Neural crest cell (in vitro differentiated cells): ENCODE results near the gene FBLN5. TPM values are rescaled to one million over a fixed set of nuclear protein-coding genes. Genes with fewer than 3 reads are reported as not detected.

Source experiments
- DNase-seq: peaks from one replicate; pipeline ENCODE4 v3.0.0; 2021; ENCODE audit warnings: low read depth, mixed read lengths, low spot score
- H3K27ac Mint-ChIP-seq: one replicate; pipeline ENCODE4 v1.8.0; 2021; ENCODE audit warnings: mild to moderate bottlenecking, mixed read lengths; ENCODE audit not compliant: unreplicated experiment
- H3K27me3 Mint-ChIP-seq: 2 replicates; pipeline ENCODE4 v1.8.0; 2021; ENCODE audit warnings: low read depth, mild to moderate bottlenecking, mixed read lengths
- H3K36me3 Mint-ChIP-seq: 2 replicates; pipeline ENCODE4 v1.8.0; 2021; ENCODE audit warnings: low read depth, mild to moderate bottlenecking, mixed read lengths
- H3K4me1 Mint-ChIP-seq: 2 replicates; pipeline ENCODE4 v1.8.0; 2021; ENCODE audit warnings: mixed read lengths
- H3K4me3 Mint-ChIP-seq: one replicate; pipeline ENCODE4 v1.8.0; 2021; ENCODE audit warnings: mild to moderate bottlenecking, mixed read lengths
- H3K9me3 Mint-ChIP-seq: 2 replicates; pipeline ENCODE4 v1.8.0; 2021; ENCODE audit warnings: mixed read lengths
- total RNA-seq: library from RNA; stranded (reverse); gene quantifications from 2 replicates; pipeline ENCODE4 v1.2.1, GENCODE V29; 2021
- TF ChIP-seq, protein P1 (sequence below): fragments of 200-600 bp; sonication (generic); conservative IDR thresholded peaks from 2 replicates; pipeline ENCODE4 v1.5.0; 2021; ENCODE audit warnings: antibody characterized with exemption, mild to moderate bottlenecking

Gene FBLN5
- total RNA-seq, 1 donor from 2014 or later = 1.0 TPM

DNA sequence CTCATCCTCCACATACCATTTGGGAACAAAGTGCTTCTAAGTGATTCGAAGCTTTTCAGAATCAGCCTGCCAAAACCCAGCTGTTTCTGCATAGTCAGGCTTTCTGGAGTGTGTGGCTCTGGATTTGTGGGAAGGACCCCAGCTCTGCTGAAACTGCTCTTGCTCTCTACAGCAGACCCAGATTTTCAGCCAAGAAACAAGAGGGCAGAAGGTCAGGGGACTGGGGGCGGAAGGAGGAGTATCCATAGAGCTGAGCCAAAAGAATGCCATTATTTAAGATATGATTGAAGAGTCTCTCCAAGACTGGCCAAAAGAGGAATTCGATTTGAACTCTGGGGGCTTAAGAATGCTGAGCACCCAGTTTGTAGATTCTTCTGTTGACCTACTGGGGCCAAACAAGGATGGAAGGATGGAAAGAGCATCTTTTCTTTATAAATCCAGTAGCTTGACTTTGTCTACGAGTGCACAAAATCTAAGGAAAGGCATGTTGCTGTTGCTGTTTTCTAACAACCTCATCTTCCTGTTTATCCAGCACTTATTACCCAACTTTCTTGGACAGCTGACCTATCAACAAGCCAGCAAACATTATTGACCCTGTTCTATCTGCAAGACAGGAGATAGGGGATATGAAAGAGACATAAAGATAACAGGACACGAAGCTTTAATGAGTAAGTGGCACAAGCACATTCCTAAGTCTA, 29.2 kb downstream of the FBLN5 start:
- Mint-ChIP-seq H3K9me3 (peaks cover 2% of the 10 kb centered on the region), H3K4me3 (no peak overlapping the region), H3K4me1 (peaks cover 7% of the 10 kb centered on the region), H3K27me3 (no peaks in the 10 kb centered on the region), H3K36me3 (no peaks in the 10 kb centered on the region), H3K27ac (no peak overlapping the region)
- TF ChIP-seq, protein P1, sequence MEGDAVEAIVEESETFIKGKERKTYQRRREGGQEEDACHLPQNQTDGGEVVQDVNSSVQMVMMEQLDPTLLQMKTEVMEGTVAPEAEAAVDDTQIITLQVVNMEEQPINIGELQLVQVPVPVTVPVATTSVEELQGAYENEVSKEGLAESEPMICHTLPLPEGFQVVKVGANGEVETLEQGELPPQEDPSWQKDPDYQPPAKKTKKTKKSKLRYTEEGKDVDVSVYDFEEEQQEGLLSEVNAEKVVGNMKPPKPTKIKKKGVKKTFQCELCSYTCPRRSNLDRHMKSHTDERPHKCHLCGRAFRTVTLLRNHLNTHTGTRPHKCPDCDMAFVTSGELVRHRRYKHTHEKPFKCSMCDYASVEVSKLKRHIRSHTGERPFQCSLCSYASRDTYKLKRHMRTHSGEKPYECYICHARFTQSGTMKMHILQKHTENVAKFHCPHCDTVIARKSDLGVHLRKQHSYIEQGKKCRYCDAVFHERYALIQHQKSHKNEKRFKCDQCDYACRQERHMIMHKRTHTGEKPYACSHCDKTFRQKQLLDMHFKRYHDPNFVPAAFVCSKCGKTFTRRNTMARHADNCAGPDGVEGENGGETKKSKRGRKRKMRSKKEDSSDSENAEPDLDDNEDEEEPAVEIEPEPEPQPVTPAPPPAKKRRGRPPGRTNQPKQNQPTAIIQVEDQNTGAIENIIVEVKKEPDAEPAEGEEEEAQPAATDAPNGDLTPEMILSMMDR = no peak
- DNase-seq = no peak

DNA sequence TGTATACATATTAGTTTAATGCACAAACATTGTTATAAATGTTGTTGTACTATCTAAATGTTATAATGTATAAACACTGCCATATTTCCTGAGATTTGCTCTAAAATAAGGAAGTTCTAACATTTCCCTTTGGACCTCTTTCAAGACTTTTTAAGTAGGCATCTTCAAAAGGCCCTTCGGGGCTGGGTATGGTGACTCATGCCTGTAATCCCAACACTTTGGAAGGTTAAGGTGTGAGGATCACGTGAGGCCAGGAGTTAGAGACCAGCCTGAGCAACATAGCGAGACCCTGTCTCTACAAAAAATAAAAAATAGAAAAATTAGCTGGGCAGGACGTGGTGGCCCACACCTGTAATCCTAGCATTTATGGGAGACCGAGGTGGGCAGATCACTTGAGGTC, 35.5 kb downstream of the FBLN5 start:
- Mint-ChIP-seq H3K36me3 (no peaks in the 10 kb centered on the region), H3K4me1 (peaks cover 6% of the 10 kb centered on the region), H3K4me3 (no peak overlapping the region), H3K27me3 (no peaks in the 10 kb centered on the region), H3K27ac (no peak overlapping the region), H3K9me3 (peaks cover 2% of the 10 kb centered on the region)
- TF ChIP-seq, protein P1 = no peak
- no peak for DNase-seq

DNA sequence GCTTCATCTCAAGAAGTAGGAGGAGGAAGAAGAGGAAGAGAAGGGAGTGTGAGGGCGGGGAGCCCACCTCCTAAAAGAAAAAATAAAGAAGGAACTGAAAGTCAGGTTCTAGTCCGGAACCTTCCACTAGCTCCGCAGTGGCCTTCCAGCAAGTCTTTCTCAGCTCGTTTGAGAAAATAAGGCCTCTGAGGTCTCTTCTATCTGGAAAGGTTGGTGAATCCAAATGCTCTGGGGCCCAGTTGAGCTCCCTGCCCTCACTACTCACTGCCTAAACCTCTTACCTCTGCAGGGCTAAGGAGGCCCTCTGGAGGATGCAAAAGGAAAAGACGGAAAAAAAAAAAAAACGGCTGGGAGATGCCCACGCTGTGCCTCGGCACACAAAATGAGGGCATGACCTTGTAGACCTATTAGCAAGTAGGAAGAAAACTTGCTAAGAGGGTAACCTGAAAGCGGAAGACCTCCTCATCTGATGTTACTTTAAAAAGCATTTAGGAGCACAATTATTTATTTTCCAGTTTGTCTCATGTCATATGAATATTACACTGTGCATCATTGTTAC, 35.9 kb downstream of the FBLN5 start:
- Mint-ChIP-seq H3K27ac (no peak overlapping the region), H3K27me3 (no peaks in the 10 kb centered on the region), H3K4me1 (peaks cover 6% of the 10 kb centered on the region), H3K9me3 (peaks cover 2% of the 10 kb centered on the region), H3K36me3 (no peaks in the 10 kb centered on the region), H3K4me3 (no peak overlapping the region)
- DNase-seq = peak; percentile 11
- TF ChIP-seq, protein P1 = peak; percentile 64

DNA sequence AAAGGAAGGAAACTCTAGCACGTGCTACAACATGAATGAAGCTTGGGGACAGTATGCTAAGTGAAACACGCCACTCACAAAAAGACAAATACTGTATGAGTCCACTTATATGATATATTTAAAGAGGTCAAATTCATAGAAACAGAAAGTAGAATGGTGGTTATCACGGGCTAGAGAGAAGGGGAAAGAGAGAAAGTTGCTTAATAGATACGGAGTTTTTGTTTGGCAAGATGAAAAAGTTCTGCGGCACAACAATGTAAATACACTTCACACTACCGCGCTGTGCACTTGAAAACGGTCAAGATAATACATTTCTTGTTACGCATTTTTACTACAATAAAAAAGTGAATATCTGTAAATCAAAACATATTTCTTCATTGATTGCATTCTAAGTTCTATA, 37.3 kb downstream of the FBLN5 start:
- peaks cover 6% of the 10 kb centered on the region for H3K4me1 Mint-ChIP-seq
- DNase-seq = no peak
- no peak overlapping the region for H3K4me3 Mint-ChIP-seq
- H3K27me3 Mint-ChIP-seq = no peaks in the 10 kb centered on the region
- H3K9me3 Mint-ChIP-seq = no peaks in the 10 kb centered on the region
- no peak overlapping the region for H3K27ac Mint-ChIP-seq
- H3K36me3 Mint-ChIP-seq = no peaks in the 10 kb centered on the region
- TF ChIP-seq, protein P1 = no peak

DNA sequence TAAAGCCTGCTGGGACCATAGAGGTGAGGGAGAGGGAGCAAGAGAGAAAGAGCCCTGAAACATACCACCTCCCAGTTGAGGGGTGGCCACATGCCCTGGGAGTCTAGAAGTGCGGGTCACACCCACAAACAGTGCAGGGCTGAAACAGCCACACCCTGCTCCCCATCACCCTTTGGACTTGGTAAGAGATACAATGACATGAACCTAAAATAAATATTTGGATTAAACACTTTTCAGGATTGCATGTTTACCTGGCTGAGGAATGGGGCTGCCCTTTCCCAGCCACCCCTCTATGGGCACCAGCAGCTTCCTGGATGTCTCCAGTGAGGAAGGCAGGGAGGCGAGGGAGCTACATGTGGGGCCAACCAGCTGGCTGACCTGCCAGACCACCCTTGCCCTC, 41.1 kb downstream of the FBLN5 start:
- Mint-ChIP-seq H3K27ac (no peak overlapping the region), H3K27me3 (no peaks in the 10 kb centered on the region), H3K9me3 (no peaks in the 10 kb centered on the region), H3K4me1 (peaks cover 1% of the 10 kb centered on the region), H3K4me3 (no peak overlapping the region), H3K36me3 (no peaks in the 10 kb centered on the region)
- TF ChIP-seq, protein P1 = no peak
- no peak for DNase-seq
